T-cell (primary cell): Measurements from ENCODE around the gene NIF3L1. TPM values are rescaled to one million over a fixed set of nuclear protein-coding genes. Genes with fewer than 3 reads are reported as not detected.
A peak's percentile ranks its signal among the peaks of the same experiment; 100 is the strongest.

Experiments
- ATAC-seq, 4 experiments: fragments of 200-7000 bp in 3 of 4; fragments of 150-1000 bp in 1 of 4; cut with Tn5 transposase; replicated peaks in 1 of 4; 1 replicate in 3 of 4; 2 replicates in 1 of 4; pipeline ENCODE4 v1.10.0; 2021; ENCODE audit warnings: moderate library complexity in 3 of 4, mild to moderate bottlenecking in 2 of 4, moderate number of reproducible peaks in 1 of 4
- CTCF ChIA-PET, 2 donors: fragments of 300-600 bp; sonication (Branson Sonifier 250); formaldehyde crosslinking; loops; one replicate each; lab custom pipeline; 2022; ENCODE audit warnings: antibody characterized with exemption in 2 of 2; lab: Charles Lee
- POLR2A ChIA-PET, 2 donors: fragments of 300-600 bp; sonication (Branson Sonifier 250); formaldehyde crosslinking; loops; one replicate each; lab custom pipeline; 2022; ENCODE audit warnings: antibody characterized with exemption in 2 of 2; lab: Charles Lee
- DNase-seq, 35 experiments: peaks; one replicate each; pipeline versions ENCODE4 v3.0.0 to v3.0.0-alpha.2; 2013 to 2023
- H3K27ac ChIP-seq: one replicate; pipeline ENCODE4 v1.5.1; 2013; ENCODE audit warnings: low read length
- H3K27me3 ChIP-seq, 2 experiments: replicated peaks in 1 of 2; 1 replicate in 1 of 2; 2 replicates in 1 of 2; pipeline versions ENCODE4 v1.6.1 to v1.7.0; 2013; ENCODE audit warnings: low read length in 1 of 2, mixed read lengths in 1 of 2; ENCODE audit not compliant: control insufficient read depth in 2 of 2, insufficient read depth in 2 of 2; ENCODE audit errors: extremely low read depth in 1 of 2
- H3K36me3 ChIP-seq, 2 donors: 1 replicate in 1 of 2; 2 replicates in 1 of 2; pipeline versions ENCODE4 v1.6.1 to v1.7.0; 2013; ENCODE audit warnings: low read length in 1 of 2; ENCODE audit not compliant: control insufficient read depth in 2 of 2, insufficient read depth in 1 of 2; ENCODE audit errors: extremely low read depth in 1 of 2
- H3K4me1 ChIP-seq, 2 experiments: 1 replicate in 1 of 2; 2 replicates in 1 of 2; pipeline versions ENCODE4 v1.6.1 to v1.7.0; 2013; ENCODE audit warnings: low read length in 2 of 2, mixed read lengths in 1 of 2; ENCODE audit not compliant: insufficient read depth in 2 of 2, control insufficient read depth in 1 of 2; ENCODE audit errors: extremely low read depth in 1 of 2
- H3K4me3 ChIP-seq, 2 donors: 1 replicate in 1 of 2; 2 replicates in 1 of 2; pipeline versions ENCODE4 v1.5.1 to v1.7.0; 2013; ENCODE audit warnings: mild to moderate bottlenecking in 2 of 2, low read length in 1 of 2, moderate library complexity in 1 of 2; ENCODE audit not compliant: control insufficient read depth in 1 of 2; ENCODE audit errors: extremely low read depth in 1 of 2
- H3K9me3 ChIP-seq: 2 replicates; pipeline ENCODE4 v1.7.0; 2013
- H3K27ac Mint-ChIP-seq, 2 donors: one replicate each; pipeline ENCODE4 v1.8.0; 2020 to 2021; ENCODE audit warnings: mild to moderate bottlenecking in 2 of 2, mixed read lengths in 2 of 2
- H3K27me3 Mint-ChIP-seq, 2 donors: one replicate each; pipeline ENCODE4 v1.8.0; 2021 to 2022; ENCODE audit warnings: mixed read lengths in 2 of 2
- H3K36me3 Mint-ChIP-seq: one replicate; pipeline ENCODE4 v1.8.0; 2021; ENCODE audit warnings: mixed read lengths
- H3K4me1 Mint-ChIP-seq, 3 donors: one replicate each; pipeline ENCODE4 v1.8.0; 2020 to 2022; ENCODE audit warnings: mixed read lengths in 3 of 3, mild to moderate bottlenecking in 1 of 3
- H3K4me3 Mint-ChIP-seq, 3 donors: one replicate each; pipeline ENCODE4 v1.8.0; 2020 to 2022; ENCODE audit warnings: mild to moderate bottlenecking in 3 of 3, mixed read lengths in 3 of 3, moderate library complexity in 3 of 3
- H3K9me3 Mint-ChIP-seq, 3 donors: one replicate each; pipeline ENCODE4 v1.8.0; 2020 to 2022; ENCODE audit warnings: mixed read lengths in 3 of 3
- WGBS: methylation state at CpG from one replicate; pipeline ENCODE4 v1.1.5; 2013; ENCODE audit warnings: missing lambda C conversion rate; ENCODE audit not compliant: insufficient coverage; 5-methylcytosine and 5-hydroxymethylcytosine counted together
- total RNA-seq, 35 experiments: library from RNA in 6 of 35; stranded (reverse) in 6 of 35; fragments of 120-200 nt in 1 of 35; gene quantifications; one replicate each; pipeline versions ENCODE4 v1.2.1 to v1.2.4 and lab custom pipeline; 2013 to 2026

The NIF3L1 gene
- total RNA-seq, 5 donors from 2014 or later (not counting 1 experiment from before 2014, with no cell fraction given): 11.7 to 29.7 (median 25.0) TPM

DNA sequence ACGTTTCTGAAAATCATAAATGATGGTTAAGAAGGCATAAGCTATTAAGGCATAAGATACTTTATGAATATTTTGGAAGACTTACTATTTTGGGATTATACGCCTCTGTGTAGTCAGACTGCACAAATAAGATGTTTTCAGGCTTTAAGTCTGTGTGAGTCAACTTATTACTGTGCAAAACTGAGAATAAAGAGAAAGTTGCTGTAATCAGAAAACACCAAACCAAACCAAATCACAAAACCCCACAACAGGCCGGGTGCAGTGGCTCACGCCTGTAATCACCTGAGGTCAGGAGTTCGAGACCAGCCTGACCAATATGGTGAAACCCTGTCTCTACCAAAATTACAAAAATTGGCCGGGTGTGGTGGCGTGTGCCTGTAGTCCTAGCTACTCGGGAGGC is 32.4 kb upstream of the NIF3L1 start:
- POLR2A ChIA-PET: interaction anchor here (0.7 to 1.8 kb wide), 5 partner anchors 28 to 40 kb away, joined by 3 to 7 read pairs (median 3); no protein-coding TSS in a partner anchor
- 40% methylated on average over 1 of the region's 8 CpGs for WGBS
- peak overlapping the region in 1 of 2 donors; percentile 34 for H3K27ac Mint-ChIP-seq

DNA sequence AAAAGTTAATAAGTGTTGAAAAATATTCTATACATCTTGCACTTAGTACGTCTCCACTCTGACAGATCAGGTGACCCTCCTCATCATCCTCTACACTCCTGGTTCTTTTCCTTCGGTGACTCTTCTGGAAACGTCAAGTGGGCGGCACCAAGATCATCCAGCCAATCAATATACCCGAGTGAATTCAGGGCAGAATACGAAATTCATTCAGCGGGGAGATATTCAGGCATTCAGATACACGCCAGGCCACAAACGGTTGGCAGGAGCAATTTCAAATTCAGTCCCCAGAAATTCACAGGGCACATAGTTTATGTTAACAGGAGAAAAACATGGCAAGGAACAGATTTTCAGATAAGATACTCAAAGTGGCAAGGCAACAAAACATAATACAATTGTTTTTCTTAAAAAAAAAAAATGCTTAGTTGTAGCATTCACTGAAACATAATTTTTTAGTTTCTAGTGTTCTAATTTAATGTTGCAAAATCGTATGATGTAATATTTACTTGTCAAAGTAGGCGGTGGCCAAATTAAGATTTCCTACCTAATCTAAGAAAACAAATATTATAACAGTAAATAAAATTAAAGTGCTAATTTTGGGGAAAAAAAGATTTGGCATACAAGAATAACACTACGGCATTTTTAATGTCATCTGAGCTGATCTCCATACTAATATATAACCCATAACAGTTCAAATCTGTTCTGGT is 28.9 kb upstream of the NIF3L1 start:
- DNase-seq (peak in 1 of 35 experiments; percentile 47), ATAC-seq (no peak)
- 17% methylated on average over 7 of the region's 12 CpGs for WGBS
- H3K27me3 Mint-ChIP-seq: no peaks in the 10 kb centered on the region
- peak overlapping the region in 1 of 2 donors; percentile 26 for H3K4me3 ChIP-seq
- CTCF ChIA-PET: interaction anchor here in 1 of 2 donors (0.6 to 1.3 kb wide), 2 partner anchors 209 kb away, joined by 3 to 4 read pairs; no protein-coding TSS in a partner anchor
- peak overlapping the region; percentile 30 for H3K27ac ChIP-seq
- no peaks in the 10 kb centered on the region for H3K9me3 Mint-ChIP-seq
- H3K27me3 ChIP-seq: no peaks in the 10 kb centered on the region
- H3K36me3 ChIP-seq: peaks cover 5 to 59% of the 10 kb centered on the region in 2 donors
- H3K9me3 ChIP-seq: no peaks in the 10 kb centered on the region
- peak overlapping the region; percentile 62 to 85 for H3K27ac Mint-ChIP-seq
- peaks cover 66% of the 10 kb centered on the region for H3K36me3 Mint-ChIP-seq
- peak overlapping the region; percentile 84 to 92 (median 91) for H3K4me3 Mint-ChIP-seq
- H3K4me1 ChIP-seq: peaks cover 29 to 36% of the 10 kb centered on the region in 2 experiments
- POLR2A ChIA-PET: interaction anchor here (0.5 to 3.5 kb wide), 11 partner anchors 11 to 402 kb away, joined by 3 to 23 read pairs (median 5); partner anchors contain the start of genes NIF3L1 (in 1 of the 2) and PPIL3 (in 1 of the 2)
- H3K4me1 Mint-ChIP-seq: peaks cover 59 to 66% (median 63%) of the 10 kb centered on the region in 3 donors

More for the DNA sequence above, 32.4 kb upstream of the NIF3L1 start:
- ATAC-seq (no peak), DNase-seq (no peak)
- peaks cover 9 to 92% of the 10 kb centered on the region in 2 donors for H3K36me3 ChIP-seq
- peaks cover 76% of the 10 kb centered on the region for H3K36me3 Mint-ChIP-seq
- H3K27me3 ChIP-seq: no peaks in the 10 kb centered on the region
- H3K4me3 ChIP-seq: no peak overlapping the region
- no peak overlapping the region for H3K27ac ChIP-seq
- CTCF ChIA-PET: interaction anchor here in 1 of 2 donors (0.6 kb wide), 1 partner anchor 143 kb away, joined by 7 read pairs; no protein-coding TSS in a partner anchor
- no peaks in the 10 kb centered on the region for H3K9me3 Mint-ChIP-seq
- H3K9me3 ChIP-seq: no peaks in the 10 kb centered on the region
- no peaks in the 10 kb centered on the region for H3K27me3 Mint-ChIP-seq
- H3K4me3 Mint-ChIP-seq: peak overlapping the region in 2 of 3 donors; percentile 17 to 84
- peaks cover 25 to 29% of the 10 kb centered on the region in 2 experiments for H3K4me1 ChIP-seq
- H3K4me1 Mint-ChIP-seq: peaks cover 58 to 64% (median 61%) of the 10 kb centered on the region in 3 donors

DNA sequence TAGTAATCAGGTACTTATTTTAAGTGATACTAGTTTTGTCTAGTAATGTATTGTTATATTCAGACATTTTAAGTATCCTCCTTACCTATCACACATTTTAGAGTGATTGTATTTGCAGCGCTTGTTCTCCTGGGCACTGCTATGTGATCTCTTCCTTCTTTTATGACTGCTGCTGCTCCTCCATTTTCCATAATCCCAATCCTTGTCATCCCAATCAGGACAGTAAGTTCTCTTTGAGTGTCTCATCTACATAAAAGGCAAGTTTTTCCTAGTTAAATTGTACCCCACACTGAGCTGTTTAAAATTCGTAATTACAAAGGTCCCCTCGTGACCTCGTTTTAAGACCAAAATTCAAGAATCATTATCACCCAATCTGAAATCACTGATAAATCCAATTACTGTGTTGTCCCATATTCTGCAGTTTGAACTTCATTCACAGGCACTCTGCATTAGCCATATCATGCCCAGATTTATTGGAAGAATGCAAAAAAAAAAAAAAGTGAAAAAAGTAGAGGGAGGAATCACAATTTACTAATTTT is 27.5 kb upstream of the NIF3L1 start:
- peaks cover 55 to 62% (median 59%) of the 10 kb centered on the region in 3 donors for H3K4me1 Mint-ChIP-seq
- peak overlapping the region; percentile 42 to 70 for H3K4me3 ChIP-seq
- ATAC-seq (no peak), DNase-seq (no peak)
- ChIA-PET CTCF (interaction anchor here in 1 of 2 donors (1.0 kb wide), 1 partner anchor 372 kb away, joined by 3 read pairs; no protein-coding TSS in a partner anchor), POLR2A (interaction anchor here (0.5 to 1.4 kb wide), 9 partner anchors 8 to 401 kb away, joined by 3 to 7 read pairs (median 4); partner anchors contain the start of genes NIF3L1 (in 1 of the 2) and PPIL3 (in 1 of the 2))
- peaks cover 29 to 36% of the 10 kb centered on the region in 2 experiments for H3K4me1 ChIP-seq
- H3K4me3 Mint-ChIP-seq: peak overlapping the region; percentile 84 to 92 (median 91)
- 10% methylated on average over 4 of the region's 4 CpGs for WGBS
- peak overlapping the region; percentile 30 for H3K27ac ChIP-seq
- no peaks in the 10 kb centered on the region for H3K9me3 Mint-ChIP-seq
- H3K36me3 Mint-ChIP-seq: peaks cover 62% of the 10 kb centered on the region
- no peaks in the 10 kb centered on the region for H3K27me3 ChIP-seq
- H3K27ac Mint-ChIP-seq: peak overlapping the region; percentile 89 to 100
- no peaks in the 10 kb centered on the region for H3K9me3 ChIP-seq
- peaks cover 0 to 45% of the 10 kb centered on the region in 2 donors for H3K36me3 ChIP-seq
- no peaks in the 10 kb centered on the region for H3K27me3 Mint-ChIP-seq

DNA sequence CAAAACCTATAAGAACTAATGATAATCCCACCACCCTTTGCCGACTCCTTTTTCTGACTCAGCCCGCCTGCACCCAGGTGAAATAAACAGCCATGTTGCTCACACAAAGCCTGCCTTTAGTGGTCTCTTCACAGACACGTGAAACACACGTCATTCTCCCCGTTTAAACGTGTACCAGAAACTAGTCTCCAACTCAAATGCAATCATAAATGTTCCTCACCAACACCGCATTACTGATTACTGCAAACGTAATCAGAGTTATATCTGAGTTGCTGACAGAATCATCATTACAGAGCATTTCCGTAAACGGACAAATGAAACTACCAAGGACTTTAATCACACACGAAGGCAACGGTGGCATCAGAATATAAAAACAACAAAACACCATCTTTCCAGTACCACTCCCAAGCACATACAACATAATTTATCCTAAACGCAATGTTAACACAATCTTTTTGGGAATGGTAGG is 26.6 kb upstream of the NIF3L1 start:
- ATAC-seq (peak in 1 of 4 experiments; percentile 51), DNase-seq (peak in 34 of 35 experiments; percentile 9 to 84 (median 62))
- H3K27me3 Mint-ChIP-seq: no peaks in the 10 kb centered on the region
- peaks cover 53% of the 10 kb centered on the region for H3K36me3 Mint-ChIP-seq
- peaks cover 49 to 53% (median 50%) of the 10 kb centered on the region in 3 donors for H3K4me1 Mint-ChIP-seq
- POLR2A ChIA-PET: interaction anchor here (0.7 to 2.2 kb wide), 3 partner anchors 8 to 149 kb away, joined by 7 to 21 read pairs (median 7); no protein-coding TSS in a partner anchor
- Histone ChIP-seq H3K4me3 (peak overlapping the region; percentile 70 to 100), H3K36me3 (peaks cover 0 to 36% of the 10 kb centered on the region in 2 donors), H3K27me3 (no peaks in the 10 kb centered on the region), H3K9me3 (no peaks in the 10 kb centered on the region), H3K4me1 (peaks cover 25 to 36% of the 10 kb centered on the region in 2 experiments), H3K27ac (peak overlapping the region; percentile 100)
- H3K27ac Mint-ChIP-seq: peak overlapping the region; percentile 100
- CTCF ChIA-PET: no interaction called here
- no peaks in the 10 kb centered on the region for H3K9me3 Mint-ChIP-seq
- WGBS: 1% methylated on average over 9 of the region's 13 CpGs
- H3K4me3 Mint-ChIP-seq: peak overlapping the region; percentile 84 to 92 (median 91)

DNA sequence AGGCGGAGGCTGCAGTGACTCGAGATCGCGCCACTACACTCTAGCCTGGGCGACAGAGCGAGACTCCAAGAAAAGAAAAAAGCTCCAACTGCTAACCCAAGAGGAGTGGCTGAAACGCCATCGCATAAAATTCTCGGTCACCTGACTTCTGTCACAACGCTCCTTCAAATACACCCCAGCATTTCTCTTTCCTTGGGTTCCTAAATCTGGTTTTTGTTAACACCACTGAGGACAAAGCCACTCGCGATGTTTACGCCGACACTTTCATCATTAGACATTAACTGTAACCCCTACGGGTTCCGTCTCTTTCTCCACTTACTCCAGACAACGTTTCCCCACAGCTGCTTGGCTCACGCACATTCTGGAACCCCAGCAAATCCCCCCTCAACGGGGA is 25.4 kb upstream of the NIF3L1 start:
- Mint-ChIP-seq H3K36me3 (peaks cover 41% of the 10 kb centered on the region), H3K4me3 (peak overlapping the region; percentile 84 to 92 (median 91)), H3K27me3 (no peaks in the 10 kb centered on the region), H3K27ac (peak overlapping the region; percentile 100), H3K4me1 (peaks cover 39 to 41% (median 41%) of the 10 kb centered on the region in 3 donors), H3K9me3 (no peaks in the 10 kb centered on the region)
- ATAC-seq (peak; percentile 1 to 8 (median 4)), DNase-seq (peak in 7 of 35 experiments; percentile 6 to 32 (median 18))
- peak overlapping the region; percentile 70 to 100 for H3K4me3 ChIP-seq
- H3K27me3 ChIP-seq: no peaks in the 10 kb centered on the region
- peak overlapping the region; percentile 100 for H3K27ac ChIP-seq
- CTCF ChIA-PET: interaction anchor here (0.7 to 1.5 kb wide), 6 partner anchors 23 to 369 kb away, joined by 3 to 15 read pairs (median 6); partner anchors contain the start of genes NIF3L1 (in 1 of the 2), ORC2 (in 1 of the 2) and PPIL3 (in 1 of the 2)
- H3K4me1 ChIP-seq: peaks cover 24 to 33% of the 10 kb centered on the region in 2 experiments
- POLR2A ChIA-PET: interaction anchor here (0.5 to 2.6 kb wide), 27 partner anchors 8 to 917 kb away, joined by 3 to 40 read pairs (median 5); partner anchors contain the start of genes NIF3L1 (in 2 of the 2), PPIL3 (in 2 of the 2), ALS2 (in 1 of the 2) and BZW1 (in 1 of the 2)
- 0% methylated on average over 15 of the region's 19 CpGs for WGBS
- peaks cover 0 to 24% of the 10 kb centered on the region in 2 donors for H3K36me3 ChIP-seq
- H3K9me3 ChIP-seq: no peaks in the 10 kb centered on the region
